Stimulated activated CD8-positive, alpha-beta memory T cell treated with anti-CD3 and anti-CD28 coated beads, Interleukin-7, amount 100 ng/mL, for 4 hours (primary cell): ENCODE data around the gene SEMA4D.

Experiments
- DNase-seq, 2 donors: peaks; one replicate each; pipeline ENCODE4 v3.0.0-alpha.2; 2020; ENCODE audit warnings: low read depth in 2 of 2

Gene SEMA4D

GRCh38 chr9:89412541-89412940 is 85.4 kb downstream of the SEMA4D start:
- DNase-seq = no peak

- DNase-seq = no peak
These were observed 86.2 kb downstream of the SEMA4D start for GRCh38 chr9:89411759-89412158.

GRCh38 chr9:89410641-89411350 is 87.1 kb downstream of the SEMA4D start:
- peak in 1 of 2 donors; percentile 58 for DNase-seq

- DNase-seq = no peak
These were observed 87.9 kb downstream of the SEMA4D start for GRCh38 chr9:89410022-89410421.

GRCh38 chr9:89409466-89409865 is 88.4 kb downstream of the SEMA4D start:
- DNase-seq = no peak

GRCh38 chr9:89408628-89409101 is 89.2 kb downstream of the SEMA4D start:
- DNase-seq = peak; percentile 65 to 66

- no peak for DNase-seq
These were observed 90.8 kb downstream of the SEMA4D start for GRCh38 chr9:89407070-89407469.

GRCh38 chr9:89405826-89406225 is 92.1 kb downstream of the SEMA4D start:
- no peak for DNase-seq

- no peak for DNase-seq
These were observed 93.8 kb downstream of the SEMA4D start for GRCh38 chr9:89404074-89404473.

- DNase-seq = no peak
These were observed 95.1 kb downstream of the SEMA4D start for GRCh38 chr9:89402695-89403427.

- DNase-seq = no peak
These were observed 97.4 kb downstream of the SEMA4D start for GRCh38 chr9:89400403-89401116.

GRCh38 chr9:89398621-89399020 is 99.3 kb downstream of the SEMA4D start:
- no peak for DNase-seq

GRCh38 chr9:89397471-89397870 is 100.4 kb downstream of the SEMA4D start:
- no peak for DNase-seq

- DNase-seq = no peak
These were observed 101.8 kb downstream of the SEMA4D start for GRCh38 chr9:89395931-89396710.

GRCh38 chr9:89394412-89394811 is 103.5 kb downstream of the SEMA4D start:
- DNase-seq = no peak

GRCh38 chr9:89391585-89391984 is 106.3 kb downstream of the SEMA4D start:
- DNase-seq = no peak

GRCh38 chr9:89390578-89391116 is 107.3 kb downstream of the SEMA4D start:
- no peak for DNase-seq

- DNase-seq = no peak
These were observed 107.8 kb downstream of the SEMA4D start for GRCh38 chr9:89390068-89390555.

- no peak for DNase-seq
These were observed 109.1 kb downstream of the SEMA4D start for GRCh38 chr9:89388868-89389177.

- no peak for DNase-seq
These were observed 109.6 kb downstream of the SEMA4D start for GRCh38 chr9:89388084-89388867.
